K562 (cell line): ENCODE data around the gene BAIAP2.

ENCODE experiments used
- CHD2 ChIP-seq: IDR thresholded peaks from 2 replicates; pipeline ENCODE4 v1.6.1; 2011; ENCODE audit warnings: low read depth, low read length
- CTCF ChIP-seq, 3 experiments: IDR thresholded peaks in 2 of 3; conservative IDR thresholded peaks in 1 of 3; 2 replicates each; pipeline ENCODE4 v1.5.1; 2011 to 2012; ENCODE audit warnings: low read length in 3 of 3, mild to moderate bottlenecking in 3 of 3, control low read depth in 2 of 3, improper control_type of control experiment in 1 of 3, inconsistent platforms in 1 of 3, low read depth in 1 of 3, mixed read lengths in 1 of 3, moderate library complexity in 1 of 3; ENCODE audit not compliant: insufficient read depth in 2 of 3
- ELK3 ChIP-seq: fragments of 450-650 bp; formaldehyde crosslinking; IDR thresholded peaks from 2 replicates; pipeline ENCODE4 v1.4.0; 2020; ENCODE audit warnings: mild to moderate bottlenecking
- MBD1 ChIP-seq: fragments of 250-450 bp; sonication (Bioruptor Pico); IDR thresholded peaks from 2 replicates; pipeline ENCODE4 v1.8.0; 2022; ENCODE audit warnings: inconsistent platforms
- REST ChIP-seq, 2 experiments: fragments of 450-650 bp; formaldehyde crosslinking in 1 of 2; IDR thresholded peaks; 2 replicates each; pipeline versions ENCODE4 v1.4.0 to v1.6.1; 2014 to 2020; ENCODE audit warnings: mild to moderate bottlenecking in 2 of 2, borderline replicate concordance in 1 of 2, low read depth in 1 of 2
- SP1 ChIP-seq: sonication (generic); formaldehyde crosslinking; IDR thresholded peaks from 2 replicates; pipeline ENCODE4 v1.8.1; 2022; ENCODE audit warnings: mild to moderate bottlenecking, missing genetic modification reagents
- TCF7L2 ChIP-seq: fragments of 150-350 bp; IDR thresholded peaks from 2 replicates; pipeline ENCODE4 v1.6.1; 2016; ENCODE audit warnings: low read depth, mild to moderate bottlenecking, low read length, moderate library complexity
- TEAD4 ChIP-seq, 2 experiments: sonication (generic) in 1 of 2; formaldehyde crosslinking in 1 of 2; IDR thresholded peaks; 2 replicates each; pipeline versions ENCODE4 v1.6.1 to v1.8.0; 2012 to 2022; ENCODE audit warnings: borderline replicate concordance in 1 of 2, inconsistent platforms in 1 of 2, low read length in 1 of 2, mild to moderate bottlenecking in 1 of 2, missing genetic modification reagents in 1 of 2
- ZNF146 ChIP-seq: IDR thresholded peaks from one replicate; pipeline ENCODE4 v1.6.1; 2018; ENCODE audit warnings: missing compliant biosample characterization; ENCODE audit not compliant: unreplicated experiment

DNA sequence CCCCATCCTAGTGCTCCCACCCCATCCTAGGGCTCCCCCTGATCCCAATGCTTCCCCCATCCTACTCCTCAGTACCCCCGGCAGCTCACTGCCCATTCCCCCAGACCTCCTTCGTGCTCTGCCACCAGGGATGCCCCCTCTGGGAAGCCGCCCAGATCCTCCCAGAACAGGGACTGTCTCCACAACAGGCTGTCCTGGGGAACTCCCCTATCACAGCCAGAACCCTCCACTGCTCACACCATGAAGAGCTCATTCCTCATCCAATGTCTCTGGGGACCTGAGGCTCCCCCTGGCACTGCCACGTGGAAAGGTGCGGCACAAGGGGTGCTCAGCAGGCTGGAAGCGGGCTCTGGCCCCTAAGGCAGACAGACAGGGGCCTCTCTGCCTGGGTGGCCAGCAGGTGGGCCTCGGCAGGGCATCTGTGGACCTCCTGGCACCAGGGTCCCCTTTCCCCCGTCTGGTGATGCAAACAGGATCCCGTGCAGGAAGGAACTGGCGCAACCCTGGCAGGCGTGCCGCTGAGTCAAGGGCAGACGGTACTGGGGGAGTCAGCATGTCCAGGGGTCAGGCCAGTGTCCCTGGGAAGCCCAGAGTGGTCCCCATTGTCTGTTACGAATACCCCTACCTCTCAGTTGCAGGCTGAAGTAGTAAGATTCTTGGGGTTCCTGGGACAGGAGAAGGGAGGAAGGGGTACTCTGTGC is 115.6 kb downstream of the BAIAP2 start:
- TF ChIP-seq TCF7L2 (no peak), ELK3 (CRISPR knock-in tag) (no peak), ZNF146 (no peak), REST (IDR thresholded peaks at IDR 0.05; ENCODE audit: borderline replicate concordance) (no peak), REST (CRISPR knock-in tag; IDR thresholded peaks at IDR 0.05; ENCODE audit: low read depth) (no peak), CHD2 (no peak), CTCF (IDR thresholded peaks at IDR 0.05 in 2 of 3, conservative IDR thresholded peaks at IDR 0.05 in 1 of 3; ENCODE audit: insufficient read depth in 2 of 3, low read depth in 1 of 3, low read length in 3 of 3) (no peak), MBD1 (CRISPR knock-in tag) (no peak), SP1 (no peak), TEAD4 (IDR thresholded peaks at IDR 0.05; ENCODE audit: low read length) (no peak), TEAD4 (CRISPR knock-in tag; IDR thresholded peaks at IDR 0.05; ENCODE audit: borderline replicate concordance) (no peak)
